IMR-90 (cell line): ENCODE data around the gene FAM47E. TPM values are rescaled to one million over a fixed set of nuclear protein-coding genes. Genes with fewer than 3 reads are reported as not detected.

Source experiments
- ATAC-seq: fragments of 200-7000 bp; cut with Tn5 transposase; 2 replicates; pipeline ENCODE4 v1.9.1; 2020; ENCODE audit warnings: low read depth, mild to moderate bottlenecking, moderate library complexity
- BruUV-seq: library from RNA; stranded (reverse); fragments of 400-500 nt; replicated peaks from 2 replicates; lab custom pipeline; 2021; lab: Mats Ljungman, UMichigan
- CTCF ChIA-PET: fragments of 300-600 bp; formaldehyde crosslinking; extraction: SDS; loops from one replicate; lab custom pipeline; 2021; ENCODE audit warnings: antibody characterized with exemption; lab: Yijun Ruan, JAX
- POLR2A ChIA-PET: fragments of 300-600 bp; sonication (Branson Sonifier 250); formaldehyde crosslinking; loops from one replicate; lab custom pipeline; 2022; ENCODE audit warnings: antibody characterized with exemption; ENCODE audit not compliant: unreplicated experiment; lab: Charles Lee
- DNase-seq: peaks from one replicate; pipeline ENCODE4 v3.0.0; 2013
- H2AFZ ChIP-seq: replicated peaks from 2 replicates; pipeline ENCODE3; 2013; ENCODE audit warnings: low read length, mild to moderate bottlenecking; ENCODE audit not compliant: poor library complexity
- H2AK5ac ChIP-seq: 2 replicates; pipeline ENCODE4 v1.6.1; 2013; ENCODE audit warnings: low read depth, low read length, inconsistent platforms
- H2AK9ac ChIP-seq: replicated peaks from 2 replicates; pipeline ENCODE3; 2013; ENCODE audit warnings: mild to moderate bottlenecking, low read depth, low read length, moderate library complexity; ENCODE audit not compliant: poor library complexity
- H2BK120ac ChIP-seq: 2 replicates; pipeline ENCODE4 v1.6.1; 2013; ENCODE audit warnings: low read depth, low read length, inconsistent platforms
- H2BK15ac ChIP-seq: 3 replicates; pipeline ENCODE4 v1.6.1; 2013; ENCODE audit warnings: low read depth, low read length, inconsistent platforms
- H2BK20ac ChIP-seq: 2 replicates; pipeline ENCODE4 v1.6.1; 2013; ENCODE audit warnings: low read depth, mild to moderate bottlenecking, inconsistent platforms, low read length, moderate library complexity
- H2BK5ac ChIP-seq: 2 replicates; pipeline ENCODE4 v1.6.1; 2013; ENCODE audit warnings: mild to moderate bottlenecking, low read depth, low read length, inconsistent platforms; ENCODE audit not compliant: poor library complexity, severe bottlenecking
- H3K14ac ChIP-seq: replicated peaks from 2 replicates; pipeline ENCODE4 v1.6.1; 2013; ENCODE audit warnings: low read depth, low read length, inconsistent platforms
- H3K18ac ChIP-seq: 2 replicates; pipeline ENCODE4 v1.6.1; 2013; ENCODE audit warnings: low read depth, low read length, control low read depth
- H3K23ac ChIP-seq: 2 replicates; pipeline ENCODE4 v1.6.1; 2013; ENCODE audit warnings: low read depth, low read length, inconsistent platforms
- H3K27ac ChIP-seq: 2 replicates; pipeline ENCODE4 v1.5.1; 2013; ENCODE audit warnings: mild to moderate bottlenecking, control low read depth, low read length; ENCODE audit not compliant: insufficient read depth
- H3K27me3 ChIP-seq: 2 replicates; pipeline ENCODE4 v1.6.1; 2013; ENCODE audit warnings: low read length; ENCODE audit not compliant: control insufficient read depth, insufficient read depth
- H3K36me3 ChIP-seq: 2 replicates; pipeline ENCODE4 v1.6.1; 2013; ENCODE audit warnings: low read length, mixed read lengths; ENCODE audit not compliant: control insufficient read depth, insufficient read depth
- H3K4ac ChIP-seq: 2 replicates; pipeline ENCODE4 v1.6.1; 2013; ENCODE audit warnings: low read depth, low read length, inconsistent platforms
- H3K4me1 ChIP-seq: 2 replicates; pipeline ENCODE4 v1.6.1; 2013; ENCODE audit warnings: low read length, mixed read lengths; ENCODE audit not compliant: control insufficient read depth, insufficient read depth
- H3K4me2 ChIP-seq: 2 replicates; pipeline ENCODE4 v1.6.1; 2013; ENCODE audit warnings: low read depth, mild to moderate bottlenecking, control low read depth, low read length, moderate library complexity
- H3K4me3 ChIP-seq: 2 replicates; pipeline ENCODE4 v1.5.1; 2013; ENCODE audit warnings: low read depth, mild to moderate bottlenecking, control low read depth, low read length, moderate library complexity; ENCODE audit not compliant: insufficient read depth
- H3K56ac ChIP-seq: 2 replicates; pipeline ENCODE4 v1.6.1; 2013; ENCODE audit warnings: low read length, inconsistent platforms; ENCODE audit not compliant: insufficient read depth; ENCODE audit errors: extremely low read depth
- H3K79me1 ChIP-seq, 2 experiments: 2 replicates each; pipeline ENCODE4 v1.6.1; 2013; ENCODE audit warnings: low read length in 2 of 2, inconsistent platforms in 1 of 2, low read depth in 1 of 2
- H3K9ac ChIP-seq: 2 replicates; pipeline ENCODE4 v1.6.1; 2013; ENCODE audit warnings: low read depth, low read length, control low read depth
- H3K9me1 ChIP-seq: 2 replicates; pipeline ENCODE4 v1.6.1; 2013; ENCODE audit warnings: low read length, inconsistent platforms; ENCODE audit not compliant: insufficient read depth
- H3K9me3 ChIP-seq: 2 replicates; pipeline ENCODE4 v1.6.1; 2013; ENCODE audit warnings: low read length; ENCODE audit not compliant: control insufficient read depth, insufficient read depth
- H4K20me1 ChIP-seq: 2 replicates; pipeline ENCODE4 v1.6.1; 2013; ENCODE audit warnings: low read length, inconsistent platforms; ENCODE audit not compliant: insufficient read depth
- H4K5ac ChIP-seq: 2 replicates; pipeline ENCODE4 v1.6.1; 2013; ENCODE audit warnings: mild to moderate bottlenecking, low read depth, low read length, control low read depth
- H4K8ac ChIP-seq, 2 experiments: 2 replicates each; pipeline ENCODE4 v1.6.1; 2013; ENCODE audit warnings: low read depth in 2 of 2, low read length in 2 of 2, control low read depth in 1 of 2, inconsistent platforms in 1 of 2
- H4K91ac ChIP-seq: 2 replicates; pipeline ENCODE4 v1.6.1; 2013; ENCODE audit warnings: low read depth, low read length, inconsistent platforms; ENCODE audit not compliant: insufficient read depth
- BHLHE40 ChIP-seq: fragments of 150-350 bp; IDR thresholded peaks from 2 replicates; pipeline ENCODE4 v1.6.1; 2016; ENCODE audit warnings: mild to moderate bottlenecking, low read depth, low read length
- CEBPB ChIP-seq: IDR thresholded peaks from 2 replicates; pipeline ENCODE4 v1.6.1; 2012; ENCODE audit warnings: low read depth, low read length, improper control_type of control experiment
- FOS ChIP-seq: fragments of 150-350 bp; IDR thresholded peaks from 2 replicates; pipeline ENCODE4 v1.6.1; 2016; ENCODE audit warnings: low read depth, low read length
- MAFK ChIP-seq: IDR thresholded peaks from 2 replicates; pipeline ENCODE4 v1.6.1; 2012; ENCODE audit warnings: low read depth, low read length, improper control_type of control experiment
- MAZ ChIP-seq: IDR thresholded peaks from 2 replicates; pipeline ENCODE4 v1.6.1; 2012; ENCODE audit warnings: low read depth, mild to moderate bottlenecking, low read length, improper control_type of control experiment, moderate library complexity, borderline replicate concordance
- NFE2L2 ChIP-seq: fragments of 150-350 bp; IDR thresholded peaks from 2 replicates; pipeline ENCODE4 v1.6.1; 2016; ENCODE audit warnings: low read depth, mild to moderate bottlenecking, low read length
- WGBS, 2 experiments: methylation state at CpG; one replicate each; pipeline versions ENCODE4 v1.1.5 to v1.1.7; 2013; ENCODE audit warnings: missing lambda C conversion rate in 2 of 2; ENCODE audit not compliant: insufficient read length in 1 of 2; ENCODE audit errors: extremely low coverage in 2 of 2; 5-methylcytosine and 5-hydroxymethylcytosine counted together
- dilution Hi-C: fragments of 300-500 bp; cut with HindIII; formaldehyde crosslinking; loops from one replicate; pipeline ENCODE4 v1.14.3; 2018; ENCODE audit warnings: low sequenced_read_pairs; ENCODE audit not compliant: unreplicated experiment
- in situ Hi-C: fragments of 300-500 bp; cut with MboI; formaldehyde crosslinking; loops from 3 replicates; pipeline ENCODE4 v1.14.3; 2019; ENCODE audit warnings: low sequenced_read_pairs, inconsistent platforms, mixed read lengths
- intact Hi-C: fragments of 100-400 bp; cut with micrococcal nuclease; formaldehyde crosslinking; loops from 2 replicates; pipeline ENCODE4 v1.10.0; 2022
- polyA plus RNA-seq, 3 experiments: library from polyadenylated mRNA; depleted of rRNA; stranded (reverse); fragments of >200 nt; gene quantifications; 2 replicates each; pipeline ENCODE4 v1.2.3, GENCODE V29; 2012; ENCODE audit warnings: low replicate concordance in 1 of 3
- total RNA-seq: library from RNA; depleted of rRNA; stranded (reverse); fragments of >200 nt; gene quantifications from 2 replicates; pipeline ENCODE4 v1.2.3, GENCODE V29; 2012
- TF ChIP-seq, protein P1 (sequence below): fragments of 150-350 bp; IDR thresholded peaks from 2 replicates; pipeline ENCODE4 v1.6.1; 2017; ENCODE audit warnings: mild to moderate bottlenecking, antibody characterized with exemption, low read length, low read depth

The FAM47E gene
- total and polyA plus RNA-seq, 2 of the 4 experiments (the other 2 are of a cell fraction), result 0.05 TPM; not detected in 1

DNA sequence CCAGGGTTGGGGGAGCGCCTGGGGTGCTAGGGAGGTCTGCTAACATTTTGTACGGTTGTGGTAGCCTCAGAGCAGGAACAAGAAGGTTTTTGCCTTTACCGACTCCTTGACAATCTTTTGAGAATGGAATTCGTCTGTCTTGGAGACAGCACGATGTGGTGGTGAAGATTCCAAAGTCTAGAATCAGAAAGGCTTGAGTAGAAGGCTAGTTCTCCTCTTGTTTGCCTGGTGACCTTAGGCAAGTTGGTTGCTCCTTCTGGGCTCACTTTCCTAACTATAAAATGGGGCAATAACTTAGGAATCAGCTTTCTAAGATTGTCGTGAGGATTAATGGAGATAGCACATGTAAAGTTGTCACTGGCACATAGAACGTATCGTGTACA is 741 bp downstream of the FAM47E start:
- DNase-seq (no peak), ATAC-seq (no peak)
- Histone ChIP-seq H2AK9ac (peak overlapping the region; percentile 6), H3K4ac (no peak overlapping the region), H3K56ac (no peak overlapping the region), H2BK15ac (no peak overlapping the region), H3K4me3 (no peak overlapping the region), H3K18ac (no peak overlapping the region), H2BK5ac (no peak overlapping the region), H3K79me1 (no peaks in the 10 kb centered on the region), H4K5ac (no peak overlapping the region), H3K27me3 (peaks cover 59% of the 10 kb centered on the region), H4K8ac (no peak overlapping the region), H2BK120ac (no peak overlapping the region), H4K20me1 (no peaks in the 10 kb centered on the region), H2AK5ac (no peak overlapping the region), H3K9ac (no peak overlapping the region), H4K91ac (no peak overlapping the region), H3K4me2 (no peak overlapping the region), H3K27ac (no peak overlapping the region), H3K36me3 (no peaks in the 10 kb centered on the region), H3K9me3 (no peaks in the 10 kb centered on the region), H3K4me1 (no peaks in the 10 kb centered on the region), H2BK20ac (no peak overlapping the region), H2AFZ (peak overlapping the region; percentile 37), H3K23ac (no peak overlapping the region), H3K9me1 (no peaks in the 10 kb centered on the region), H3K14ac (no peak overlapping the region)
- CTCF ChIA-PET, result no interaction called here
- in situ Hi-C loops (no loop called here), intact Hi-C loops (no loop called here), dilution Hi-C loops (no loop called here)
- no TSS peak for BruUV-seq
- no CpG with 5 or more reads among the region's 8 CpGs for WGBS, 2 experiments
- POLR2A ChIA-PET, result no interaction called here
- TF ChIP-seq BHLHE40, result no peak
- TF ChIP-seq, protein P1, sequence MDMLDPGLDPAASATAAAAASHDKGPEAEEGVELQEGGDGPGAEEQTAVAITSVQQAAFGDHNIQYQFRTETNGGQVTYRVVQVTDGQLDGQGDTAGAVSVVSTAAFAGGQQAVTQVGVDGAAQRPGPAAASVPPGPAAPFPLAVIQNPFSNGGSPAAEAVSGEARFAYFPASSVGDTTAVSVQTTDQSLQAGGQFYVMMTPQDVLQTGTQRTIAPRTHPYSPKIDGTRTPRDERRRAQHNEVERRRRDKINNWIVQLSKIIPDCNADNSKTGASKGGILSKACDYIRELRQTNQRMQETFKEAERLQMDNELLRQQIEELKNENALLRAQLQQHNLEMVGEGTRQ, result no peak
- TF ChIP-seq MAFK, result no peak
- TF ChIP-seq FOS, result no peak
- no peak for TF ChIP-seq NFE2L2
- TF ChIP-seq MAZ, result no peak
- TF ChIP-seq CEBPB, result no peak
